Measurements from ENCODE around the gene HSPB2.

Gene HSPB2

DNA sequence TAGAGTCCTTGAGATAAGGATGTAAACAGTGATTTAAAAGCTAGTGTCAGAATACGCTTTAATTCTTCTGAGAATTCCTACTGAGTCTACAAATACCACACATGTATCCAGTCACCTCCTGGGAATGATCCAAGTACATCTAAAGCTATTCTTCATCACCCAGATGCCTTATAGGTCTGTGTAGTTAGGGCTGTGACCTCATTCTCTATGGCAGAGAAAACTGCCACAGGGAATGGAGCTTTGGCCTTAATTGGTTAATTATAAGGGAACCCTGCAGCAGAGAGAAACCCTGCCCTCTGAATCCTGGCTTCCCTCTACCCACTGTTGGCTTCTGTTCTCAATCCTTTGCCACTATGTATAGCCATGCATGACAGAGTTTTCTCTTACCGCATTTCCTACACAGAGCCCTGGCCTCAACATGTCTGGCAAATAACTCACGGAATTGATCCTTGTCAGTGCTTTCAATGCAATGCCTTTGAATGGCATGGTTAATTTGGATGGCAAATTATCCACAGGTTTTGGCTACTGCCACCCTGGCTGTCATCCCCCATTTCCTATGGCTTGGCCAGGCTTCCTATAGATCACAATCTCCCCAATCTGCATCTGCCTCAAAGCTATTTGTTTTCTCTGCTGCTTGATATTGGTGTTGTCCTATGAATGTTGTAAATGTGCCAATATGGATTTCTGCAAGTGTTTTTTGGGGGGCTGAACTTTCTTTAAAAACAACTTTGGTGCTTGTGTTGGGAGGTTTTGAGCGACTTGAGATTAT lies 27.5 kb downstream of the HSPB2 start:
- DNase-seq = no peak

DNA sequence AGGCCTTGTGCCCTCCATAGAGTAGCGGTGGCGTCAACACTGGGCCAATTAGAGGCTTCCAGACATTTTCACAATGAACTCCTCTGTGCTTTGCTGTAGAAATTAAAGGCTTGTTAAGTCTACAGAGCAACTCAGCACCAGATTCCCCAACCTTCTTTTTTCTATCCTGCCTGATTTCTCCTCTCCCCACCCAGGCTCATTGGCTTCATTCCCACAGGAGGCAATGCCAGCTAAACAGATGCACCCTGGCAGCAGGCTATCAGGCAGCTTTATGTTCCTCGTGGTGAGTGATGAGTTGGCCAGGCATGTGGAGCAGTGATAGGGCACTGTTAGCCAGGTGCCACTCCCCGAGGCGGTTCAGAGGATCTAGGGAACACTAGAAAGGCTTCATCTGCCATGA lies 29.4 kb downstream of the HSPB2 start:
- no peak for DNase-seq

- no peak for DNase-seq
Measured at GRCh38 chr11:111942829-111943228, 30.3 kb downstream of the HSPB2 start.

GRCh38 chr11:111944139-111944538 lies 31.6 kb downstream of the HSPB2 start:
- DNase-seq = no peak

DNA sequence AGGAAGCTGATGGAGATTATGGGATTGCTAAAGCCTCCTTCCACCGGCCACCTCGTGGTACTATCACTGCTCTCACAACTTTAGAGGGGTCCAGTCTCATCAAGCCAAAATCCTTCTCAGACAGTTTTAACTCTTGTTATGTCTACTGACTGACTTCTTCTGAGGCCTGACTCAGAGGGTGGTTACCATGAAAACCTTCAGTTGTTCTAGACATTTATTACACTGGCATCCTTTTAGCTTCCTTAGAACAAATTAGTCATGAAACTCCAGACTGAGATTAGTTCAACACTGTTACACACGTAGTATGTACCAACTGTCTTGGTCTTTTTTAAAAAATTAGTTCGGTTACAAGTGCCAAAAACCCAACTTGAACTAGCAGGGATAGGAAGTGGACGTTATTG lies 32.1 kb downstream of the HSPB2 start:
- no peak for DNase-seq

GRCh38 chr11:111945198-111945597 lies 32.7 kb downstream of the HSPB2 start:
- DNase-seq = no peak

DNA sequence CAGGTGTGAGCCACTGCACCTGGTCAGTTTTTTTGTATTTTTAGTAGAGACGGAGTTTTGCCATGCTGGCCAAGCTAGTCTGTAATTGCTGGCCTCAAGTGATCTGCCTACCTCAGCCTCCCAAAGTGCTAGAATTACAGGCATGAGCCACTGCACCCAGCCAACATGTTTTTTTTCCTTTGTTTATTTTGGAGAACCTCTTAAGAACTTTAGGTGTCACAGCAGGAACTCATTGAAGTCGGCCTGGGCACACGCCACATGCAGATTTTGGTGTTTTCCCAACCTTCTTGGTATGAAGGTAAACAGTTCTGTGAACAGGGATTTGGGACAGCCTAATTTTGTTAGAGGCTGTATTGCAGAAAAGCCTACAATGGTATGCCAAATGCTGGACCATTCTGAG lies 34.0 kb downstream of the HSPB2 start:
- no peak for DNase-seq

- DNase-seq = no peak
Measured at GRCh38 chr11:111947143-111947542, 34.6 kb downstream of the HSPB2 start.

DNA sequence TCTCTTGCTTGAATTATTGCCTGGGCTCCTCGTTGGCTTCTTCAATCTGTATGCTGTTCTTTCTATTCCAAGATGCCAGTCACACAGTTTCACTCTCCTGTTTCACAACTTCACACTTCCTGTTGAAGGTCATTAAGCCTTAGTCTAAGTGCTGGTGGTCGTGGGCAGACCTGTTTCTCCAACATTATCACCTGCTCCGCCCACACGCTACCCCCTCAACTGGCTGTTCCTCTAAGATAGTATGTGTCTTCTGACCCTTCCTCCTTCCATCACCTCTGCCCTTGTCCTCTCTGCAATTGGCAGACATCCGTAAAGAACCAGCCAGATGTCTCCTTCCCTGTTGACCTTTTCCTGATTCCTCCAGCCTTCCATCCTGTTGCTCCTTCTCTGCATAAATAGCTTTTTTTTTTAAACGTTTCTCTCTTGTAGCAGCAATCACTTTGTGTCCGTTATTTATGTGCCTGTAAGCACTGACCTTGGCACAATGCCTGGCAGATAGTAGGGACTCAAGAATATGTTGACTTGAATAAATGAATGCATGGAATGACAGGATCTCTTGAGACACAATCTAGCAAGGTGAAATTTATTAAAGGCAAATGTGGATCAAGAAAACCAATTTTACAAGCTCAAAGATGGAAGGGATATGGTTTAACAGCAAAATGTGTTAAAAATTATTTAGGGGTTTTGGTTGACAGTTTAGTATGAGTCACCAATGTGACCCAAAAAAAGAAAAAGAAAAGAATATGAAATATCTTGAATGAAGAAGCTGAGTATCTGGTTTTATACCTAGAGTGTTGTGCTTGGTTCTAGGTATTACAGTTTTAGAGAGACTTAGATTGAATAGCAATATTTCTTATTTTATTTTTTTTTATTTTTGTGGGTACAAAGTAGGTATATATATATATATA lies 37.2 kb downstream of the HSPB2 start:
- no peak for DNase-seq

GRCh38 chr11:111951565-111951964 lies 39.0 kb downstream of the HSPB2 start:
- no peak for DNase-seq

GRCh38 chr11:111954154-111954553 lies 41.6 kb downstream of the HSPB2 start:
- no peak for DNase-seq

DNA sequence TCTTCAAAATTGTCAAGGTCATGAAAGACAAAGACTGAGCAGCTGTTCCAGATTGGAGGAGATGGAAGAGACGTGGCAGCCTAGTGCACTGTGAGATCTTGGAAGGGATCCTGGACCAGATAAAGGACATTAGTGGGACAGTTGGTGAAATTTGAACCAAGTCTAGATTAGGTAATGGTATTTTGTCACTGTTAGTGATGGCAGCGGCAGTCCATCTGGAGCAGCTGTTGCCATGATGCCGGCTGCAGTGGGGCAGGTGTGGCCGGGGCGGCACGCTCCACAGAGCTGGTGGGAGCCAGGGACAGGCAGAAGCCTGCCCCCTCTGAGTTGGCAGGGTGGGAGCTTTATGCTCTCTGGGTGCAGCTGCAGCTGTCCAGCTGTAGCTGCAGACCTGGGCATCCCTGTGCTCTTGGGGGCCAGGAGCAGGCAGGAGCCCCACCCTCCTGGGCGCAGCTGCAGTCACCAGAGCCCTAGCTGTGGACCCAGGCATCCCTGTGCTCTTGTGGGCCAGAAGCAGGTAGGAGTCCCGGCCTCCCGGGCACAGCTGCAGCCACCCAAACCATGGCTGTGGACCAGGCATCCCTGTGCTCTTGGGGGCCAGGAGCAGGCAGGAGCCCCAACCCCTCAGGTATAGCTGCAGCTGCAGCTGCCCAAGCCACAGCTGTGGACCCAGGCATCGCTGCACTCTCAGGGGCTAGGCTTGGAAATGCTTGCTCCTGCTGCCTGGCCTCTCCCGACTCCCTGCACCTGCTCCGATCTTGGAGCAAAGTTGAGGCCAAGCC lies 45.3 kb downstream of the HSPB2 start:
- DNase-seq = no peak

GRCh38 chr11:111960916-111961315 lies 48.4 kb downstream of the HSPB2 start:
- no peak for DNase-seq

- DNase-seq = no peak
Measured at GRCh38 chr11:111961389-111962300, 49.1 kb downstream of the HSPB2 start.
